ENCODE measurements around the gene ONECUT2.

The ONECUT2 gene

DNA sequence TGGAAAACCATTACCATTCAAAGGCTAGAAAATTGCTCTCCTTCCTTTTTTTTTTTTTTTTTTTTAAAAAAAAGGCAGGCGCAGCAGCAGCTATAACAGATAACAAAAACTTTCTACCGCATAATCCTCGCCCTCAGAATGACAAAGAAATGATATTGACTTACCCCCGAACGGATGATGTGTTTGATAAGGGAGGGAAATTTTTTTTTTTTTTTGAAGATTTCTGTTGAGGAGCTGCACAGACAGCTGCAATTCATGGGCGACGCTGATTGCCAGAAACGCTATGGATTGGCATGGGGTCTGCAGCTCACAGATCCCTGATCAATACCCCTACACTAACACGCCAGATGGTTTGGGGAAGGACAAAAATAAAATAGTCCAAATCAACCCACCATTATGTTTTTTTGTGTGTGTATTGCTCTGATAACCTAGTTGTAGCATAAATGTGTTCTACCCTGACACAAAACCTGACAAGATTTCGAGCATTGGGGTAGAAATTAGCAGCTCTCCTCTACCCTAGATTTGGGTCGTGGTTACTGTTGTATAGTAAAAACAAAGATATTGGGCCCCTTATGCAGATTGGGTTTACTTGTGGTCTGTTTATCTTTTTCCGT is 3.6 kb upstream of the ONECUT2 start:
- DNase-seq: no peak

DNA sequence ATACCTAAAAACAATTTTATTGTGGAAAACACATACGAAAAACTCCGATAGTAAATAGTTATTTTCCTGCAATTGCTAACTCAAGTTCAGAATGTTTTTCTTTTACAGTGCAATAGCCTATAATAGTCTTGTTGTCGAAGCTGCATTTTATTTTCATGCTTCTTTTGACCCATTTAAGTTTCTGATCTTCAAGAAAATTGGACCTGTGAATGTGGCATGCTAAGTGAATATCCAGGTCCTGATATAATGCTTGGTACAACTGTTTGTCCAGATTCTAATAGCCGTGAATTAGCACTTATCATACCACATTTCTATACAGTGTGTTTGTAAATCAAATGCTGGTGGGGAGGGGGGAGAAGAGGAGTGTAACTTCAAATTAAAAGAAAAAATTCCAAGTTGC is 3.0 kb upstream of the ONECUT2 start:
- DNase-seq: no peak

- no peak for DNase-seq
Measured at GRCh38 chr18:57432751-57433400, 2.3 kb upstream of the ONECUT2 start.

DNA sequence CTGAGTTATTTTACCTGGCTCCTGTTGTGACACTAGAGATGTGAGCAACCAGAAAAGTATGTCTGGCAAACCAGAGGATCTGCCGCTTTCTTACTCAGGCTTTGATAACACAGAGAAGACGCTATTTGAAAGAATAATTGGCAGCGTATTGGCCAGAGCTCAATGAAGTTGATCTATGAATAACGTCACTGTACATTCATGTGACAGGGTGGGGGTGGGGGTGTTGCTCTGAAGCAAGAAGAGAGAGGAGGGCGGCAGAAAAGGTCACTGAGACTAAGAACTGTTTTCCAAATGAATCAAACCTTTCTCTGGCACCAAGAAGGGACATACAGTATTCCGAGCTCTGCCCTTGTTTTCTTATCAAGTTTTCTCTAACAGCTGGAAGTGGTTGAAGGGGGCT is 1.7 kb upstream of the ONECUT2 start:
- DNase-seq: no peak

- peak; percentile 6 for DNase-seq
Measured at GRCh38 chr18:57433934-57434535, 1.1 kb upstream of the ONECUT2 start.

DNA sequence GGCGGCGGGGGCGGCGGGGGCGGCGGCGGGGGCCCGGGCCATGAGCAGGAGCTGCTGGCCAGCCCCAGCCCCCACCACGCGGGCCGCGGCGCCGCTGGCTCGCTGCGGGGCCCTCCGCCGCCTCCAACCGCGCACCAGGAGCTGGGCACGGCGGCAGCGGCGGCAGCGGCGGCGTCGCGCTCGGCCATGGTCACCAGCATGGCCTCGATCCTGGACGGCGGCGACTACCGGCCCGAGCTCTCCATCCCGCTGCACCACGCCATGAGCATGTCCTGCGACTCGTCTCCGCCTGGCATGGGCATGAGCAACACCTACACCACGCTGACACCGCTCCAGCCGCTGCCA is 644 bp downstream of the ONECUT2 start:
- DNase-seq: no peak

GRCh38 chr18:57436191-57436964 is 1.2 kb downstream of the ONECUT2 start:
- no peak for DNase-seq

DNA sequence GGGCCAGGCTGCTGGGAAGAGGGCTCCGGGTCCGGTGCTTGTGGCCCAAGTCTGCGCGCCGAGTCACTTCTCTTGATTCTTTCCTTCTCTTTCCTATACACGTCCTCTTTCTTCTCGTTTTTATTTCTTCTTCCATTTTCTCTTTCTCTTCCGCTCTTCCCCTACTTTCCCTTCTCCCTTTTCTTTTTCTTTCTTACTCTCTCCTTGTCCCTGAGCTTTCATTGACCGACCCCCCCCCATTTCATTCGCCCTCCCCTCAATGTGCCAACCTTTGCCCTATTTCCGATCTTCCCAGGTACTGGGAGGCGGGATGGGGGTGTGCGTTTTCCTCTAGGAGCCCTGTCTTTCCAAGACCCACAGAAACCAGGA is 1.8 kb downstream of the ONECUT2 start:
- DNase-seq: no peak

- DNase-seq: no peak
Measured at GRCh38 chr18:57437402-57437765, 2.2 kb downstream of the ONECUT2 start.

DNA sequence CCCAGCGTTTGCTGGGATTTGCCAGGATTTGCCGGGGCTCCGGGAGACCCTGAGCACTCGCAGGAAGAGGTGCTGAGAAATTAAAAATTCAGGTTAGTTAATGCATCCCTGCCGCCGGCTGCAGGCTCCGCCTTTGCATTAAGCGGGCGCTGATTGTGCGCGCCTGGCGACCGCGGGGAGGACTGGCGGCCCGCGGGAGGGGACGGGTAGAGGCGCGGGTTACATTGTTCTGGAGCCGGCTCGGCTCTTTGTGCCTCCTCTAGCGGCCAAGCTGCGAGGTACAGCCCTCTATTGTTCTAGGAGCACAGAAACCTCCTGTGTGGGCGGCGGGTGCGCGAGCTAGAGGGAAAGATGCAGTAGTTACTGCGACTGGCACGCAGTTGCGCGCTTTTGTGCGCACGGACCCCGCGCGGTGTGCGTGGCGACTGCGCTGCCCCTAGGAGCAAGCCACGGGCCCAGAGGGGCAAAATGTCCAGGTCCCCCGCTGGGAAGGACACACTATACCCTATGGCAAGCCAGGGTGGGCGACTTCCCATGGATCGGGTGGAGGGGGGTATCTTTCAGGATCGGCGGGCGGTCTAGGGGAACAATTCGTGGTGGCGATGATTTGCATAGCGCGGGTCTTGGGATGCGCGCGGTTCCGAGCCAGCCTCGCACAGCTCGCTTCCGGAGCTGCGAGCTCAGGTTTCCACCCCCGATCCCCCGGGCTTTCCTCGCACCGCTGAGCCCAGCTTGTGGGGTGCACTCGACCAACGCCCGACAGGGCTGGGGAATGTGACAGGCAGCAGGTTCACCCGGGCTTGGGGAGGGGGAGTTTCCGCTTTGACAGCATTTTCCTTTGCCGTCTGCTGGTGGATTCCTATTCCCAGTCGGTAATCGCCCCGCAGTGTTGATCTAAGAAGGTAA is 2.8 kb downstream of the ONECUT2 start:
- peak; percentile 79 for DNase-seq

- no peak for DNase-seq
Measured at GRCh38 chr18:57438743-57439608, 3.8 kb downstream of the ONECUT2 start.

- DNase-seq: no peak
Measured at GRCh38 chr18:57439609-57439968, 4.4 kb downstream of the ONECUT2 start.

GRCh38 chr18:57439985-57440330 is 4.8 kb downstream of the ONECUT2 start:
- no peak for DNase-seq

DNA sequence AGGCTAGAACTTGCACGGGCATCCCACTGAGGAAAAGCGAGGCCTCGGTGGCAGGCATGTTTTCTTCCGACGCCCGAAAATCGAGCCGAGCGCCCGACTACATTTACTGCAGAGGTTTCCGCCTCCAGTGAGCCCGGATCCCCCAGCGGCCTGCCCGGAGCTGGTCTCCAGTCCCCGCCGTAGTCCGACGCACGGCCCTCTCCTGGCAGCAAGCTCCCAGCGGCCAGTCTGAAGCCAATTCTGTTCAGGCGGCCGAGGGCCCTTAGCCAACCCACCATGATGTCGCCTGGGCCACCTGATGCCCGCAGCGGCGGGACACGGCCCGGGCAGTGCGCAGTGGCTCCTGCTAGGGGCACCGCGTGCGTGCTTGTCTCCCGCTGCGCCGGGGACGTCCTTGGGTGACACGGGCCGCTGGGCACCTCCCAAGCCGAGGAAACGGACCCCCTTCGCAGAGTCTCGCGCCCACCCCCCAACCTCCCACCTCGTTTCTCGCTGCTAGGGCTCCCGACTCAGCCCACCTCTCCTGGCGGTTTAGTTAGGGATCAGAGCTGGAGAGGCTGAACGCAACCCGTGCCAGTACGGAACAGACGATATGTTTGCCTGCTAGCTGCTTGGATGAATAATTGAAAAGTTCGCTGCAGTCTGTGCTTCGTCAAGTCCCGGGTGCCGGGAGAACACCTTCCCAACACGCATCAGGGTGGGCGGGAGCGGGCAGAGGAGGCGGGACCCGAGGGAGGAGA is 5.3 kb downstream of the ONECUT2 start:
- no peak for DNase-seq

- no peak for DNase-seq
Measured at GRCh38 chr18:57441071-57441794, 6.1 kb downstream of the ONECUT2 start.

- DNase-seq: no peak
Measured at GRCh38 chr18:57443247-57443646, 8.1 kb downstream of the ONECUT2 start.

GRCh38 chr18:57443702-57444101 is 8.5 kb downstream of the ONECUT2 start:
- no peak for DNase-seq

DNA sequence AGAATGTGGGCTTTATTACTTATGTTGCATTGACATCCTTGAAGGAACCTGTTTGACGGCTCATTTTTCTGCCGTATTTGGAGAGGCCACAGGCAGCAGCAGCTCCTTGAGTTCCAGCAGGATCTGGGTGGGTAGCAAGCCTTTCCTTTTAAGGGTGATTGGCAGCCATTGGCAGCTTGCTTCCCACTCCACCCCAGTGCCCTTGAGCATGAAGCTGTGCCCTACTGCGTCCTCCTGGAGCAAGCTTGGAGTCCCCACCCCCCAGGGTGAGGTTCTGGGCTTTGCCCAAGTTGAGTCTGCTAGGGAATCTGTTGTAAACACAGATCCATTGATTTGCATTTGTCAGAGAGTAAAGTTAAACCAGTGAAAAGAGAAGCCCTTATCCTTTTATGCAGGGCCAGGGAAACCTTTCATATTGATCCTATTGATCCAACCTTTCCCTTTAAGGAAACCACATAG is 9.2 kb downstream of the ONECUT2 start:
- no peak for DNase-seq

- no peak for DNase-seq
Measured at GRCh38 chr18:57445488-57446319, 10.5 kb downstream of the ONECUT2 start.

- DNase-seq: no peak
Measured at GRCh38 chr18:57446322-57446721, 11.1 kb downstream of the ONECUT2 start.
